Activated CD8-positive, alpha-beta memory T cell treated with anti-CD3 and anti-CD28 coated beads for 1 hour (primary cell): ENCODE data around the gene HSPA6.
"Not testable (repeated sequence)": the region's sequence is repeated elsewhere in the genome, so short reads cannot be mapped to it uniquely, and the experiment has no call there.

ENCODE experiments used
- DNase-seq, 2 donors: peaks; one replicate each; pipeline ENCODE4 v3.0.0-alpha.2; 2020; ENCODE audit warnings: low read depth in 1 of 2; ENCODE audit errors: extremely low read depth in 1 of 2

HSPA6 gene

GRCh38 chr1:161557506-161558450, 33.4 kb downstream of the HSPA6 start:
- DNase-seq = not testable (repeated sequence)

DNA sequence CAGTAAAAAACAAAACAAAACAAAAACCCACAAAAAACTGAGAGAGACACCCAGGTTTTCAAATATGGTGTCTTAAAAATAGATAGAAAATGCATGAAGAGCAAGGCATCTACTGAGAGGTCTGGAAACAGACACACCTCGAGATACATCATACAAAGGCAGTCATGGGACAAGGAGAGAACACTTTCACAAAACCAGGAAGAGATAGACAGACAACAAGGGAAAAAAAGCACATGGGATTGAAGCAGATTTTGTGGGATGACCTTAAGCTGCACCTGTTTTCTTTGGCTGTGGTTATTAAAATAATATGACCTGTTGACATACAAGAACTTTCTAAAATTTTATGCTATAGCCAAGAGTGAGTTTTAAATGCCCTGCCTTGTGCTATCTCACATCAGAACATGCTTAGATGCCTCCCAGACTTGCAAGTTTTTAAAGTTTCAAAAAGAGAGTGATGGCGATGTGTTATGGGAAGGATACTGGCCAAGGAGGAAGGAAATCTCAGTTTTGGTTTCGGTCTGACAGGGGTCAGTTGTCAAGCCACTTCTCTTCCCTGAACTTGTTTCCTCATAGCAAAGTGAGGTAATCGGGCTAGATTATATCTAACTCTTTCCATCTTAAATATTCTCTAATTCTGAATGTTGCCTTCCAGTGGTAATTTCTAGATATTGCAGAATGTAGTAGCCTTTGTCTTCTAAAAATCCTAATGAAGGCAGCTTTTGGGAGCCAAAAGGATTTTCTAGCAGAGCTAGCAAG, 36.8 kb downstream of the HSPA6 start:
- DNase-seq = not testable (repeated sequence)

DNA sequence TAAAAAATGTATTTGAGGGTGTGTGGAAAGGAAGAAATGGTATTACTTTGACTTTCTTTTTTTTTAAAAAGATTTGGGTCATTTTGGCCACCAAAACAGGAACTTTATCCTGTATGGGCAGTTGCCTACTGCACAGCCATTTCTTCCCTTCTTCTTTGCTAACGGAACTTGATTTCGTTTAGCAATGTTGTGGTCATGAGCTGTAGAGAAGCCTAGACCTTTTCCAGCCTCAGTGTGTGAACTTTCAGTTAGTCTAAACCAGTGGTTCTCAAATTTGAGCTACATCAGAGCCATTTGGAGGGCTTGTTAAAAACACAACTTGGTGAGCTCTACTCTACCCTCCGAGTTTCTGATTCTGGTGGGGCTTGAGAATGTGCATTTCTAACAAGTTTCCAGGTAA, 38.1 kb downstream of the HSPA6 start:
- not testable (repeated sequence) for DNase-seq

- not testable (repeated sequence) for DNase-seq
Measured at GRCh38 chr1:161563522-161563921, 39.2 kb downstream of the HSPA6 start.

DNA sequence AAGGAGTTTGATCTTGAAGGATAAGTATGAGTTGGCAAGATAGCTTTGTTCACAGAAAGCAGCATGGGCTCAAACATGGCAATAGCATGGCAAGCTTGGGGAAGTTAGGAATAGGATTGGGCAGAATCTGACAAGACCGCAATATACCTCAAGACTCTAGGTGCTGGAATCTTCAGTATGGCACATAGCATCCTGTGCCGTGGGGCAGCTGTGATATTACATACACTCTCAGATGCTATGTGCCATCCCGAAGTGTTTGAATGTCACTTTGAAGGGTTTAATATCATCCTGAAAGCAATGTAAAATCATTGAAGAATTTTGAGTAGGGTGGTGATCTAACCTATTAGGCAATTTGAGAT, 42.2 kb downstream of the HSPA6 start:
- not testable (repeated sequence) for DNase-seq

DNA sequence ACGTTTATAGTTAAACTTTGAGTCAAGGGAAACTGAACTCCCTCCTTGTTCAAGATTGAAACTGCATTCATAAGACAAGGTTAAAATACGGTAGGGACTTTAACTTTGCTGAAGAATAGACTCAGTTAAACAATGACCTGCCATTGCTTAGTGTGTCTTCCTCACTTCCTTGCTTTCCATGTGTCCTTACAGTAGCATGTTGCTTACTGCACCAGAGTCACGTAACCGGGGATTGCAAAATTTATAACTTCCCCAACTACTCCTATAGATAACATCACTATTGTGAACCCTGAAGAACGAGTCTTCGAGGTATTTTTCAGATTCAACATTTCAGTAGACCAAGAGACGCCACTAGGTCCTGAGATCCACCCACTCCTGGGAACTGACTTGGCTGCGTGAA, 47.4 kb downstream of the HSPA6 start:
- DNase-seq = not testable (repeated sequence)
